Calu3 (cell line): Measurements from ENCODE around the gene SLC25A48. TPM values are rescaled to one million over a fixed set of nuclear protein-coding genes. Genes with fewer than 3 reads are reported as not detected.

ENCODE experiments used
- BruUV-seq: library from RNA; stranded (reverse); fragments of 400-500 nt; replicated peaks from 2 replicates; lab custom pipeline; 2021; lab: Mats Ljungman, UMichigan
- CTCF ChIA-PET: fragments of 300-600 bp; sonication (Branson Sonifier 250); formaldehyde crosslinking; loops from one replicate; lab custom pipeline; 2022; ENCODE audit warnings: antibody characterized with exemption; lab: Charles Lee
- DNase-seq: peaks from one replicate; pipeline ENCODE4 v3.0.0; 2022
- H3K27ac Mint-ChIP-seq: one replicate; pipeline ENCODE4 v1.8.0; 2022; ENCODE audit warnings: mixed read lengths; ENCODE audit not compliant: unreplicated experiment
- H3K27me3 Mint-ChIP-seq: one replicate; pipeline ENCODE4 v1.8.0; 2022; ENCODE audit warnings: mixed read lengths; ENCODE audit not compliant: unreplicated experiment
- H3K36me3 Mint-ChIP-seq: one replicate; pipeline ENCODE4 v1.8.0; 2022; ENCODE audit warnings: mild to moderate bottlenecking, moderate library complexity, mixed read lengths; ENCODE audit not compliant: insufficient read depth, unreplicated experiment
- H3K4me1 Mint-ChIP-seq: one replicate; pipeline ENCODE4 v1.8.0; 2022; ENCODE audit warnings: mild to moderate bottlenecking, low read depth, mixed read lengths; ENCODE audit not compliant: unreplicated experiment
- H3K4me3 Mint-ChIP-seq: one replicate; pipeline ENCODE4 v1.8.0; 2022; ENCODE audit warnings: mild to moderate bottlenecking, low read depth, moderate library complexity, mixed read lengths; ENCODE audit not compliant: unreplicated experiment
- H3K9me3 Mint-ChIP-seq: one replicate; pipeline ENCODE4 v1.8.0; 2022; ENCODE audit warnings: low read depth, mixed read lengths; ENCODE audit not compliant: unreplicated experiment
- CTCF ChIP-seq: fragments of 200-600 bp; IDR thresholded peaks from one replicate; pipeline ENCODE4 v1.8.0; 2022; ENCODE audit warnings: antibody characterized with exemption; ENCODE audit not compliant: unreplicated experiment
- intact Hi-C: fragments of 100-400 bp; cut with micrococcal nuclease; formaldehyde crosslinking; loops from one replicate; pipeline ENCODE4 v1.10.0; 2022; ENCODE audit not compliant: unreplicated experiment
- total RNA-seq: library from RNA; stranded (reverse); gene quantifications from 2 replicates; pipeline ENCODE4 v1.2.3, GENCODE V29; 2022

SLC25A48 gene
- total RNA-seq, 1 experiment from 2014 or later = not detected

DNA sequence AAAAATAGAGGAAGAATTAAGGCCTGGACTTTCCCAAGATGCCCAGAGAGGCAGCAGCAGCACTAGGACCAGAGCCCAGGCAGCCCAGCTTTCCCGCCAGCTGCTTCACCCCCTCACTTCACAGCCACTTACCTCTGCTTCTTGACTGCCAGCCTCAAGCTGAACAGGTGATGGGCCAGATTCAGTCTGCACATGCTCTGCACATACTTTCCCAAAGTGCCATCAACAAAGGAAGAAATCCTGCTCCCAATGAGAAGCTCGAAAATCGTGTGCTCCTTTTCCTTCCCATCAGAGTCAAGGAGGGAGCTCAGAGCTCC, 4.1 kb upstream of the SLC25A48 start:
- Mint-ChIP-seq H3K9me3 (no peaks in the 10 kb centered on the region), H3K27ac (no peak overlapping the region), H3K36me3 (peaks cover 14% of the 10 kb centered on the region), H3K4me1 (no peaks in the 10 kb centered on the region), H3K27me3 (peaks cover 92% of the 10 kb centered on the region), H3K4me3 (no peak overlapping the region)
- CTCF ChIA-PET = interaction anchor here (0.8 to 2.7 kb wide), 8 partner anchors 9 to 368 kb away, joined by 3 to 31 read pairs (median 5); no protein-coding TSS in a partner anchor
- no peak for DNase-seq
- TF ChIP-seq CTCF = peak; percentile 27
- intact Hi-C loops = loop anchor here (1.0 to 2.0 kb wide), 2 partner anchors 269 to 278 kb away; no protein-coding TSS in a partner anchor
- BruUV-seq = no TSS peak

DNA sequence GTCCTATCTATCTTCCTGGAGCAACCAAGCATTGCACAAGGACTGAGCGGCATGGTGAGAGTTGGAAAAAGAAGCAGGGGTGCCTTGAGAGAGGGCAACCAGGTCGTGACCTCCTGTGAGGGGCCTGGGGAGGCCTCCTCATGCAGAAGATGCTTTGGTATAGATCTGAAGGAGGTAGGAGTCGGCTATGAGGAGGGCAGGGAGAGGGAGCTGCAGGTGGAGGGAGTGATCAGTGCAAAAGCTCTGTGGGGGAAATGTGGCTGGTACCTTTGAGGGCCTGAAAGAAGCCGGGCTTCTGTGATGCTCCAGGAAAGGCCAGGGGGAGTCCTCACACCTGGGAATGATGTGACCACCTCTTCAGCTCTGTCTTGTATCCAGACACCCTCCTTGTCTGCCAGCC, 3.6 kb upstream of the SLC25A48 start:
- no peak overlapping the region for H3K27ac Mint-ChIP-seq
- H3K4me3 Mint-ChIP-seq = no peak overlapping the region
- CTCF ChIA-PET = interaction anchor here (1.1 to 2.7 kb wide), 7 partner anchors 9 to 369 kb away, joined by 3 to 31 read pairs (median 5); no protein-coding TSS in a partner anchor
- no TSS peak for BruUV-seq
- H3K9me3 Mint-ChIP-seq = no peaks in the 10 kb centered on the region
- intact Hi-C loops = loop anchor here (1.0 to 2.0 kb wide), 2 partner anchors 270 to 278 kb away; no protein-coding TSS in a partner anchor
- no peaks in the 10 kb centered on the region for H3K4me1 Mint-ChIP-seq
- H3K36me3 Mint-ChIP-seq = peaks cover 14% of the 10 kb centered on the region
- TF ChIP-seq CTCF = no peak
- DNase-seq = no peak
- peaks cover 89% of the 10 kb centered on the region for H3K27me3 Mint-ChIP-seq

GRCh38 chr5:135831439-135831838, 3.0 kb upstream of the SLC25A48 start:
- peaks cover 14% of the 10 kb centered on the region for H3K36me3 Mint-ChIP-seq
- CTCF ChIA-PET = interaction anchor here (1.1 to 2.7 kb wide), 5 partner anchors 10 to 278 kb away, joined by 3 to 31 read pairs (median 15); no protein-coding TSS in a partner anchor
- no peaks in the 10 kb centered on the region for H3K9me3 Mint-ChIP-seq
- DNase-seq = no peak
- H3K4me3 Mint-ChIP-seq = no peak overlapping the region
- intact Hi-C loops = loop anchor here (2.0 kb wide), 1 partner anchor 279 kb away; no protein-coding TSS in a partner anchor
- peaks cover 89% of the 10 kb centered on the region for H3K27me3 Mint-ChIP-seq
- no TSS peak for BruUV-seq
- H3K27ac Mint-ChIP-seq = no peak overlapping the region
- TF ChIP-seq CTCF = no peak
- H3K4me1 Mint-ChIP-seq = no peaks in the 10 kb centered on the region

DNA sequence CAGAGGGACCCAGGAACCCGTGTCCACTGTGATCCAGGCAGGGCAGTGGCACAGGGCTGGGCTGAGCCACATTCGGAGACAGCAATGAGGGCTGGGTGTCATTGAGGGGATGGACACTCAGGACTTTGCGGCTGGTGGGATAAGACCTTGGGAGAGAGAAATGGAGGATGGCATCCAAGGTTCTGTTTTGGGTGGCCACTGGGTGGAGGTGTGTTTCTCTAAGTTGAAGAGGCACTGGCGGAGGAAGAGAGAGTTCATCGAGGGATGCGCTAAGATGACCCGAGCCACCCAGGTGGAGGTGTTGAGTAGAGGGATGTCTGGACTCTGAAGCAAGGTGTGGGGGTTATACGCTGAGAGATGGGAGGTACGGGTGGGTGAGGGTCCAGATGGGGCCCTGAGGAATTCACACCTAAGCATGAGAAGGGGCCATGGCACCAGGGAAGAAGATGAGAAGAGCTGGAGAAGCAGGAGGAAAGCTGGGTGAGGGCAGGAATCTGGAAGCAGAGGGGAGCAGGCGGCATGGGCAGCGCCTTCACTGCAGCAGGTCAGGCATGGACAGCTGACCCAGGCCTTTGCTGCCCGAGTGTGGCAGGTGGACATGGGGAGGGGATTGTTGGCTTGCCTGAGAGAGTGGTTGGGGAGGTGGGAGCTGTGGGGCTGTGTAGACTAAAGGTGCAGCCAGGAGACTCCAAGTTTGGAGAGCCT, 2.5 kb upstream of the SLC25A48 start:
- Mint-ChIP-seq H3K4me1 (no peaks in the 10 kb centered on the region), H3K27me3 (peaks cover 89% of the 10 kb centered on the region), H3K27ac (no peak overlapping the region), H3K36me3 (peaks cover 14% of the 10 kb centered on the region), H3K4me3 (no peak overlapping the region), H3K9me3 (no peaks in the 10 kb centered on the region)
- no peak for DNase-seq
- no peak for TF ChIP-seq CTCF
- no TSS peak for BruUV-seq
- intact Hi-C loops = loop anchor here (2.0 kb wide), 1 partner anchor 279 kb away; no protein-coding TSS in a partner anchor
- CTCF ChIA-PET = interaction anchor here (2.4 to 2.7 kb wide), 2 partner anchors 271 to 279 kb away, joined by 27 to 31 read pairs; no protein-coding TSS in a partner anchor
